Fibroblast of mammary gland (primary cell): ENCODE results near the gene THBS2.

Source experiments
- DNase-seq: peaks from one replicate; pipeline ENCODE4 v3.0.0-alpha.2; 2010; ENCODE audit warnings: low read depth
- H3K4me3 ChIP-seq: 2 replicates; pipeline ENCODE4 v1.5.1; 2011; ENCODE audit warnings: low read depth, mild to moderate bottlenecking, low read length, moderate library complexity; ENCODE audit not compliant: control insufficient read depth
- TF ChIP-seq, protein P1 (sequence below): conservative IDR thresholded peaks from 2 replicates; pipeline ENCODE4 v1.5.1; 2011; ENCODE audit warnings: low read depth, low read length, inconsistent platforms; ENCODE audit not compliant: control insufficient read depth, insufficient read depth

Gene THBS2

GRCh38 chr6:169171016-169171415 lies 82.6 kb downstream of the THBS2 start:
- DNase-seq: no peak
- TF ChIP-seq, protein P1, sequence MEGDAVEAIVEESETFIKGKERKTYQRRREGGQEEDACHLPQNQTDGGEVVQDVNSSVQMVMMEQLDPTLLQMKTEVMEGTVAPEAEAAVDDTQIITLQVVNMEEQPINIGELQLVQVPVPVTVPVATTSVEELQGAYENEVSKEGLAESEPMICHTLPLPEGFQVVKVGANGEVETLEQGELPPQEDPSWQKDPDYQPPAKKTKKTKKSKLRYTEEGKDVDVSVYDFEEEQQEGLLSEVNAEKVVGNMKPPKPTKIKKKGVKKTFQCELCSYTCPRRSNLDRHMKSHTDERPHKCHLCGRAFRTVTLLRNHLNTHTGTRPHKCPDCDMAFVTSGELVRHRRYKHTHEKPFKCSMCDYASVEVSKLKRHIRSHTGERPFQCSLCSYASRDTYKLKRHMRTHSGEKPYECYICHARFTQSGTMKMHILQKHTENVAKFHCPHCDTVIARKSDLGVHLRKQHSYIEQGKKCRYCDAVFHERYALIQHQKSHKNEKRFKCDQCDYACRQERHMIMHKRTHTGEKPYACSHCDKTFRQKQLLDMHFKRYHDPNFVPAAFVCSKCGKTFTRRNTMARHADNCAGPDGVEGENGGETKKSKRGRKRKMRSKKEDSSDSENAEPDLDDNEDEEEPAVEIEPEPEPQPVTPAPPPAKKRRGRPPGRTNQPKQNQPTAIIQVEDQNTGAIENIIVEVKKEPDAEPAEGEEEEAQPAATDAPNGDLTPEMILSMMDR: no peak
- no peak overlapping the region for H3K4me3 ChIP-seq

DNA sequence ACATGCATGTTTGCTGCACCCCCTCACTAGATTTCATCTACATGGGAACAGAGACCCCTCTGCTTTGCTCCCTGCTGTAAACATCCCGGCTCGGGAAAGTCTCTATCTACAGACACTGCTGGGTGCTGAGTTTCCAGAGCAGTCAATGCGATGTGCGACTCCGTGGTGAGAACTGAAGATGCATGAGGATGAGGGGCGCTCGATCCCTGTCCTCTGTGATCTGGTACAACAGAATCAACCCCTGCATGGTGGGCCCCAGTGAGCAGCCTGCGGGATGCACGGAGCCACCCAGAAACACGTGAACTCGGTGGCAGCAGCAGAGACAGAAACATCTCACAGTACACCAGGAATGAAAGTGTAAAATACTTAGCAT lies 83.1 kb downstream of the THBS2 start:
- DNase-seq: no peak
- TF ChIP-seq, protein P1: no peak
- H3K4me3 ChIP-seq: no peak overlapping the region

GRCh38 chr6:169169941-169170582 lies 83.6 kb downstream of the THBS2 start:
- TF ChIP-seq, protein P1: no peak
- no peak overlapping the region for H3K4me3 ChIP-seq
- DNase-seq: no peak

DNA sequence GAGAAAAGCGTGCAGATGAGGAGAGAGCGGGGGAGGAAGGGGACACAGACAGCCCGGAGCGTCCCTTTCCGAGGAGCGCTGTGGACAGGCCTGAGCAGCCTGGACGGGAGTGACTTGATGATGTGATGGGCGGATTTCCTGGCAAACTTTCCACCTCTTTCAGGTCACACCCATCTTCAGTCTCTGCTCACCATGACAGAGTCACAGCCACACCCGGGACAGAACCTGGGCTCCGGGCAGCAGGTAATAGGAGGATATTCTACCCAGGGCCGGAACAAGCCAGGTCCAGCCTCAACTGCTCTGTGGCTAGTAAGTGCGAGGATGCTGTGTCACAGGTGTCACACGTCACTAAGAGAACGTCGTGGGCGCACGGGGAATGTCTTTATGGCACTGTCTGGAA lies 84.3 kb downstream of the THBS2 start:
- H3K4me3 ChIP-seq: no peak overlapping the region
- peak; percentile 49 for DNase-seq
- TF ChIP-seq, protein P1: no peak

GRCh38 chr6:169168706-169169105 lies 84.9 kb downstream of the THBS2 start:
- no peak overlapping the region for H3K4me3 ChIP-seq
- no peak for DNase-seq
- TF ChIP-seq, protein P1: no peak

DNA sequence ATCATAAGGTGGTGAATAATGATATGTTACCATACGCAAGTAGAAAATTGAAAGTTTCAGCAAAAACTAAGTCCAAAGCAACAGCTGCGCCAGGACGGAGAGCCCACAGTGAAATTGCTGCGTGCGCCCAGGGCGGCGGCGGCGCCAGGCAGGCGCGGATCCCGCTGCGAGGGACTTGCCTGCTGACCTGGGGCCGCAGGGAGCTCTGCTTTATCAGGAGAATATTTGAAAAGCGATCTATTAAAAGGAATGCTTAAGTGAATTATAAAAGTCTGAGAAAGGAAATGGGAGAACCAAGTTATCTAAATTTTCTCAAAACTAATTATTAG lies 85.4 kb downstream of the THBS2 start:
- H3K4me3 ChIP-seq: no peak overlapping the region
- TF ChIP-seq, protein P1: no peak
- DNase-seq: no peak
